Aorta (tissue), 5 donors: ENCODE data around the gene TNF. TPM values are rescaled to one million over a fixed set of nuclear protein-coding genes. Genes with fewer than 3 reads are reported as not detected.
"Not testable (repeated sequence)": the region's sequence is repeated elsewhere in the genome, so short reads cannot be mapped to it uniquely, and the experiment has no call there.

ENCODE experiments used
- ATAC-seq: fragments of 200-7000 bp; cut with Tn5 transposase; one replicate; pipeline ENCODE4 v1.9.1; 2022; ENCODE audit warnings: moderate library complexity; ENCODE audit not compliant: low FRiP score
- DNase-seq, 2 donors: peaks; one replicate each; pipeline ENCODE4 v3.0.0-alpha.2; 2020
- H3K27ac ChIP-seq, 2 donors: one replicate each; pipeline ENCODE4 v1.5.1; 2013; ENCODE audit warnings: low read length in 2 of 2, mild to moderate bottlenecking in 2 of 2, moderate library complexity in 2 of 2, control low read depth in 1 of 2, inconsistent platforms in 1 of 2, low read depth in 1 of 2
- H3K27me3 ChIP-seq, 2 donors: one replicate each; pipeline ENCODE4 v1.6.1; 2013; ENCODE audit warnings: control low read depth in 1 of 2, low read length in 1 of 2, mild to moderate bottlenecking in 1 of 2, moderate library complexity in 1 of 2; ENCODE audit not compliant: insufficient read depth in 2 of 2, control insufficient read depth in 1 of 2
- H3K36me3 ChIP-seq, 2 donors: one replicate each; pipeline ENCODE4 v1.6.1; 2013; ENCODE audit warnings: control low read depth in 1 of 2, low read length in 1 of 2, mild to moderate bottlenecking in 1 of 2; ENCODE audit not compliant: insufficient read depth in 2 of 2, control insufficient read depth in 1 of 2
- H3K4me1 ChIP-seq, 2 donors: one replicate each; pipeline ENCODE4 v1.6.1; 2013; ENCODE audit warnings: low read length in 2 of 2, control low read depth in 1 of 2, mild to moderate bottlenecking in 1 of 2, moderate library complexity in 1 of 2; ENCODE audit not compliant: insufficient read depth in 2 of 2, control insufficient read depth in 1 of 2
- H3K4me3 ChIP-seq, 2 donors: one replicate each; pipeline ENCODE4 v1.5.1; 2013; ENCODE audit warnings: low read length in 2 of 2, control low read depth in 1 of 2, mild to moderate bottlenecking in 1 of 2
- H3K9me3 ChIP-seq: one replicate; pipeline ENCODE4 v1.6.1; 2013; ENCODE audit warnings: mild to moderate bottlenecking, low read length; ENCODE audit not compliant: control insufficient read depth
- WGBS, 2 donors: extraction: QIAGEN DNeasy Blood & Tissue Kit; methylation state at CpG; one replicate each; pipeline ENCODE4 v1.1.7; 2013; 5-methylcytosine and 5-hydroxymethylcytosine counted together
- intact Hi-C, 2 donors: fragments of 100-400 bp; cut with DNase I; formaldehyde crosslinking; loops; one replicate each; pipeline versions ENCODE4 v1.14.2 to v1.15.0; 2022
- polyA plus RNA-seq, 2 donors: library from polyadenylated mRNA; stranded (reverse); fragments of 200-250 nt; gene quantifications; one replicate each; pipeline ENCODE4 v1.2.3, GENCODE V29; 2013
- total RNA-seq, 2 donors: library from RNA; stranded (reverse); fragmentation: NEBNext Ultra II Directional; extraction: Animal tissue kit (Norgen Biotek cat#: 25700); gene quantifications; one replicate each; pipeline ENCODE4 v1.2.1, GENCODE V29; 2021
- donor health status: healthy with polysubstance abuse.
- donor health status: Bipolar disorder and iron deficiency.
- donor health status: DM: no; HTN: no; CAD: no.
- donor health status: DM: no; HTN: no; CAD: no.
- donor health status: DM: yes; HTN: yes; CAD: no.

Gene TNF
- total and polyA plus RNA-seq, 4 donors, result 0.23 to 1.9 (median 0.96) TPM

DNA sequence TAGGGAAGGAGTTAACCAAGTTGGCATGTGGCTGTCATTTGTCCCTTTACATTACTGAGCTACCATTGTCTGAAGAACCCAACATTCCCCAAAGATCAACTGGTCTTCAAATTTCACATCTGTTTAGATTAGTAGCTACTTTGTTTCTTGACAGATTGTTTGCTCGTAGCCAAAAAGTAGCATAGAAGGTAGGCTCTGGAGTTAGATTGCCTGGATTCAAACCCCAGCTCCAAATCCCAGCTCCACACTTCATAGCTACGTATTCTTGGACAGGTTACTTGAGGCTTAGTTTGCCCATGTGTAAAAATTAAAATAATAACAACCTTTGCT is 26.9 kb upstream of the TNF start:
- H3K36me3 ChIP-seq, result no peaks in the 10 kb centered on the region
- intact Hi-C loops, result no loop called here
- ATAC-seq (no peak), DNase-seq (no peak)
- H3K27me3 ChIP-seq, result no peaks in the 10 kb centered on the region
- H3K4me3 ChIP-seq, result no peak overlapping the region
- H3K4me1 ChIP-seq, result no peaks in the 10 kb centered on the region
- no peak overlapping the region for H3K27ac ChIP-seq
- 84 to 94% methylated on average over 2 of the region's 2 CpGs for WGBS, 2 donors
- no peaks in the 10 kb centered on the region for H3K9me3 ChIP-seq

DNA sequence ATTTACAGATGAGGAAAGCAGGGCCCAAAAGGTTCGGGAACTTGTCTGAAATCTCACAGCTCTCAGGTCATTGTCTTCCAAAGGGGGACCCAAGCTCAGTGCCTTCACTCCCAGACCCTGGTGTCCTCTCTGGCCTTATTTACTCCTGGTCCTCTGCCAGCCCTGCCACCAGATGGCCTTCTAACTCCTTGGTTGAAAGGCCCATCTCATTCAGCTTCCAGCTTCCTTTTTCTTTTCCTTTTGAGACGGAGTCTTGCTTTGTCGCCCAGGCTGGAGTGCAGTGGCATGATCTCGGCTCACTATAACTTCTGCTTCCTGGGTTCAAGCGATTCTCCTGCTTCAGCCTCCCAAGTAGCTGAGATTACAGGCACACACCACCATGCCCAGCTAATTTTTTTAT is 24.0 kb upstream of the TNF start:
- H3K4me3 ChIP-seq, H3K9me3 ChIP-seq, ATAC-seq, H3K4me1 ChIP-seq, H3K27ac ChIP-seq, intact Hi-C loops, H3K27me3 ChIP-seq, H3K36me3 ChIP-seq: not testable (repeated sequence)
- DNase-seq, result peak in 1 of 2 donors; percentile 80
- WGBS, 2 donors, result 71 to 82% methylated on average over 5 of the region's 5 CpGs

DNA sequence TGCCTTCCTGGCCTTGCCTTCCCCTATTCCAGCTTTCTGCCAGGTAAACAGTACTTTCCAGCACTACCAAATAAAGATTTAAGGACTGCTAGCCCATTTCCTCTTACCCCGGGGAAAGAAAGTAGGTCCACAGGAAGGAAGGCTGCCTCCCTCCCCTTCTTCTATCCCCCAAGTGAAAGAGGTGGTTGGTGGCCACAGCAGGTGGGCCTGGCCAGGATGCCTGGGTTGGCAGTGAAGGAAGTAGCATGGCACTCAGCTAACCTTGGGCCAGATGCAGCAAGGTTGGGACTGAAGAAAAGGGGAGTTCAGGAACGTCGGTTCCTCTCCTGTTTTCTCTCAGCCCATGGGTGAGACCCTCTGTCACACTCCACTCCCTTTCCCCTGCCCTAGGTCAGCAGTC is 19.1 kb upstream of the TNF start:
- no peak for ATAC-seq
- Histone ChIP-seq H3K4me1 (no peaks in the 10 kb centered on the region), H3K36me3 (peaks cover 0 to 3% of the 10 kb centered on the region in 2 donors), H3K4me3 (no peak overlapping the region), H3K27me3 (no peaks in the 10 kb centered on the region), H3K27ac (no peak overlapping the region), H3K9me3 (no peaks in the 10 kb centered on the region)
- no peak for DNase-seq
- intact Hi-C loops, result no loop called here
- WGBS, 2 donors, result 82 to 83% methylated on average over 3 of the region's 3 CpGs

DNA sequence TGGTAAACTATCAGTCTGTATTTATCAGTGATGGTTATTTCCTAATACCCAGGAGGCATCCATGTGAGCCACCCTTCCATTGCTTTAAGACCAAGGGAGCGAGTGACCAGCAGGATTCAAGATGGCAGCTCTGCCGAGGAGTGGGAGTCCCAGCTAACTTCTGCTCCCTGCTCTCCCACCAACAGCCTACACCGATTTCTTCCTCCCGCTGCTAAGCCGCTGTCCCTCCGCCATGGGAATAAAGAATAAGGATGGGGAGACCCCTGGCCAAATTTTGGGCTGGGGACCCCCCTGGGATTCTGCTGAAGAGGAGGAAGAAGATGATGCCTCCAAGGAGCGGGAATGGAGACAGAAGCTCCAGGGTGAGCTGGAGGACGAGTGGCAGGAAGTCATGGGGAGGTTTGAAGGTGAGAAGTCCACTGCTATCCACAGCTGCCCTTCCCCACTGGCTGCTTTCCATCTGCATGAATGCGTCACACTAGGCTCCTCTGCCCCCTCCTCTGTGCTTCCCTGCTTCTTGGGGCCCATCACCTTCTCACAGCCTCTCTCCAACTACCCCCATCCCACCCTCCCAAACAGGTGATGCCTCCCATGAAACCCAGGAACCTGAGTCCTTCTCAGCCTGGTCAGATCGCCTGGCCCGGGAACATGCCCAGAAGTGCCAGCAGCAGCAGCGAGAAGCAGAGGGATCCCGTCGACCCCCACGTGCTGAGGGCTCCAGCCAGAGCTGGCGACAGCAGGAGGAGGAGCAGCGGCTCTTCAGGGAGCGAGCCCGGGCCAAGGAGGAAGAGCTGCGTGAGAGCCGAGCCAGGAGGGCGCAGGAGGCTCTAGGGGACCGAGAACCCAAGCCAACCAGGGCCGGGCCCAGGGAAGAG is 17.7 kb upstream of the TNF start:
- no peak overlapping the region for H3K4me3 ChIP-seq
- intact Hi-C loops, result no loop called here
- H3K9me3 ChIP-seq, result no peaks in the 10 kb centered on the region
- H3K4me1 ChIP-seq, result no peaks in the 10 kb centered on the region
- ATAC-seq (no peak), DNase-seq (no peak)
- no peak overlapping the region for H3K27ac ChIP-seq
- no peaks in the 10 kb centered on the region for H3K27me3 ChIP-seq
- 81 to 83% methylated on average over 22 to 24 of the region's 24 CpGs for WGBS, 2 donors
- H3K36me3 ChIP-seq, result peaks cover 0 to 3% of the 10 kb centered on the region in 2 donors

DNA sequence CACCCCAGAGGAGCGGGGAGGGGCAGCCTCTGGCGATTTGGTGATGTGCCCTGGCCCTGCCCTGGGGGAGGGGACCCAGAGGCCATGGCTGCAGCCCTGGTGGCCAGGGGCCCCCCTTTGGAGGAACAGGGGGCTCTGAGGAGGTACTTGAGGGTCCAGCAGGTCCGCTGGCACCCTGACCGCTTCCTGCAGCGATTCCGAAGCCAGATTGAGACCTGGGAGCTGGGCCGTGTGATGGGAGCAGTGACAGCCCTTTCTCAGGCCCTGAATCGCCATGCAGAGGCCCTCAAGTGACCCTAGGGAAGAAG is 17.1 kb upstream of the TNF start:
- intact Hi-C loops, result no loop called here
- no peaks in the 10 kb centered on the region for H3K4me1 ChIP-seq
- H3K9me3 ChIP-seq, result no peaks in the 10 kb centered on the region
- WGBS, 2 donors, result 87 to 90% methylated on average over 8 of the region's 8 CpGs
- H3K27me3 ChIP-seq, result no peaks in the 10 kb centered on the region
- DNase-seq (no peak), ATAC-seq (no peak)
- H3K36me3 ChIP-seq, result peaks cover 0 to 3% of the 10 kb centered on the region in 2 donors
- no peak overlapping the region for H3K27ac ChIP-seq
- H3K4me3 ChIP-seq, result no peak overlapping the region

DNA sequence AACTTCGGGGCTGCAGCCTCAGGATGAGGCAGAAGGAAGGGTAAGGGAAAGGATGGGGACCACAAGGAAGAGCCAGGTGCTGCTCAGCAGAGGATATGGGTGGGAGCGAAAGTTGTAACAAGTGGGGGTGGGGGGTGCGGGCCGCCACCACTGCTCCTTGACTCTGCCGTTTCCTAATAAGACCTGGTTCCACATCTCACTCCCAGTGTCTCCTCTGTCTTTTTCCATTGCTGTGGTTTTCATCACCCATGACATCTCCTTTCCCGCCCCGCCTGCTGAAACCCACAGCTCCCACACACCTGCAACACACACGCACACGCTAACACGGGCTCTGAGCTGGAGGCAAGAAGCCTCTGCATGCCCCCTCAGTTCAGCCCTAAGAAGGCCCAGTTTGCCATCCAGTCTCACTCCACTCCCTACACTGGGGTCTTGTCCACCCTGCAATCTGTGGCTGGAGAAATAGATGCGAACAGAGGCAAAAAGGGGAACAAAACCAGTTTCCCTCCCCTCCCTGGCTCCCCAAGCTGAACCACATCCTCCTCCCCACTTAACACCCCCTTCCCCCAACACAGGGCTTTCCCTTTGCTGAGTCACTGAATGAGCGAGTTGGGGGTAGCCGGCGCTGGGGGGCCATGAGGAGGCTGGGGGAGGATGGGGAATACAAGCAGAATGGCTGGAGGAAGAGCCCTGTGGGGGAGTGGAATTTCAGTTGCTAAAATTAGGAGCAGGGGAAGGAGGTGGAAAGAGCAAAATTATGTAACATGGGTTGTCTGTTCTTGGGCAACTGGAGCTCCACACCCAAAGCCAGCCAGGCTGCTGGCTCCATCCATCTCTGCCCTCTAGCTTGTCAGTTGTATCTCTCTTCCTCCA is 16.5 kb upstream of the TNF start:
- H3K9me3 ChIP-seq, result no peaks in the 10 kb centered on the region
- peaks cover 0 to 3% of the 10 kb centered on the region in 2 donors for H3K36me3 ChIP-seq
- intact Hi-C loops, result no loop called here
- no peaks in the 10 kb centered on the region for H3K27me3 ChIP-seq
- DNase-seq (peak in 1 of 2 donors; percentile 71), ATAC-seq (peak; percentile 52)
- H3K4me1 ChIP-seq, result no peaks in the 10 kb centered on the region
- H3K27ac ChIP-seq, result no peak overlapping the region
- no peak overlapping the region for H3K4me3 ChIP-seq
- 88 to 90% methylated on average over 14 of the region's 14 CpGs for WGBS, 2 donors

DNA sequence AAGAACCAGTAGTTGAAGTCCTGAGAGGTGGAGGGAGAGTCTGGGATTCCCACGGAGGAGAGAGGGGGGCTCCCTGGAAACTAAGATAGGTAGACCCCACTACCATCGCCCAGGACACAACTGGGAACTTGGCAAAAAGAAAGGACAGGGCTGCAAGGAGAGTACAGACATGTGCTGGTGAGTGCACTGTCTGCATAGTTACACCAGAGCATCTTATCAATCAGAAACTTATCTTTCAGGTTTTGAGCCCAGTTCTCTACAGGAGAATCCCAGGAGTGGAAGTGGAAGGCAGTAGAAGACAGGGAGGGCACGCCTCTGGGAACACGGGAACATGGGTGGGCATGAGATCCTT is 15.8 kb upstream of the TNF start:
- H3K27ac ChIP-seq, result no peak overlapping the region
- ATAC-seq, result no peak

DNA sequence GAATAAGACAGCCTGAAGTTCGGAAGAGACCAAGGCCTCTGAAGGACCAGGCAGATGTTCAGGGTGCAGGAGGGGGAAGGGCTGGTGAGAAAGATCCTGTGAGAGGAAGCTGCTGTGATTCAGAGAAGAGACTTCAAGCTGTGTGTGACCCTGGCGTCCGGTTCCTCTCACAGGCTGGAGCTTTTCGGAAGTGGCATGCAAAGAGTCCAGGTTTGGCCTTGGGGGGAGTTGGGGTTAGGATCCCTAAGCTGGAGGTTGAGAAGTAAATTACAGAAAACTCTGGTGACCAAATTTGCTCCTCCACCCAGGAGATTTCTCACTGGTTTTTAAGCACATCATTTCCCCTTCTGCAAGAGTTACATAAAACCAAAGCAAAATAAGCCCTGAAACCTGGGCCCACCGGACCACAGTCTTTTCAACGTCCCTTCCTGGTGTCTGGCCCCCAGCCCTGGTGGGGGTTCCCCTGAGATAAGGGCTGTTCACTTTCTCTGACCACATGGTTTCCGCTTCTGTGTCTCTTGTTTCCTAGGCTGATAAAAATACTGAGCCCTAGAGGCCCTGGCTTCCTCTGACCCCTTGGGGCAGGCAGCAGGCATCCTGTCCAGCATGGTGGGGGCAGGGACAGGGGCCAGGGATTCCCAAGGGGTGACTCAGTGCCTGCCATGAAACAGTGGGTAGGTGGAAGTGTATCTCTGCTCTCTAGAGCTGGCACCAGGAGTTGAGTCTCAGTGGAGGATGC is 15.2 kb upstream of the TNF start:
- Histone ChIP-seq H3K27ac (no peak overlapping the region), H3K4me3 (no peak overlapping the region), H3K27me3 (no peaks in the 10 kb centered on the region), H3K9me3 (no peaks in the 10 kb centered on the region), H3K4me1 (no peaks in the 10 kb centered on the region), H3K36me3 (peaks cover 0 to 3% of the 10 kb centered on the region in 2 donors)
- ATAC-seq (peak; percentile 67), DNase-seq (peak; percentile 79 to 80)
- intact Hi-C loops, result no loop called here
- WGBS, 2 donors, result 67 to 71% methylated on average over 7 of the region's 7 CpGs

More for the DNA sequence above, 15.8 kb upstream of the TNF start:
- Histone ChIP-seq H3K4me3 (no peak overlapping the region), H3K27me3 (no peaks in the 10 kb centered on the region), H3K9me3 (no peaks in the 10 kb centered on the region), H3K4me1 (no peaks in the 10 kb centered on the region), H3K36me3 (peaks cover 0 to 3% of the 10 kb centered on the region in 2 donors)
- no peak for DNase-seq
- 70 to 74% methylated on average over 4 of the region's 4 CpGs for WGBS, 2 donors
- intact Hi-C loops, result no loop called here
